HG02943 (cell line): ENCODE data around the gene PRKG1.
"Not testable (repeated sequence)": the region's sequence is repeated elsewhere in the genome, so short reads cannot be mapped to it uniquely, and the experiment has no call there.

ENCODE experiments used
- ATAC-seq: cut with Tn5 transposase; IDR thresholded peaks from one replicate; pipeline ENCODE4 v1.9.1; 2021; ENCODE audit warnings: mild to moderate bottlenecking, low read depth, moderate library complexity; ENCODE audit not compliant: unreplicated experiment

PRKG1 gene

DNA sequence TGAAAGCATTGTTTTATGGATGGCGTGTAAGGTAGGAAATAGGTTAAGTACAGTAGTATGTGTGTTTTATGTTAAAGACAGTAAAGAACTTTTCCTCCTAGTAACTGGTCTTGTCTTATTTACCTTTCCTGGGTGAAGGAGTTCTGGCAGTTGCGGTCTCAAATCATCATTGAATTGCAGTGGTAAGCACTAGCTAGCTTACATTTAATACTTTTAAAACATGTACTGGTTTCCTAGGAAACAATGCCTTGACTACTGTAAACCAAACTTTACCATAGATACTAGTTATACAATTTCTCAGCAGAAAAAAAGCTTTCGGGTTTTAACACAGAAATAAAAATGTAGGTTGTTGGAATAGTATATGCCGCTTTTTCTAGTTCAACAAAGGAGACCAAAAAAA is 37.7 kb downstream of the PRKG1 start:
- ATAC-seq, result no peak

DNA sequence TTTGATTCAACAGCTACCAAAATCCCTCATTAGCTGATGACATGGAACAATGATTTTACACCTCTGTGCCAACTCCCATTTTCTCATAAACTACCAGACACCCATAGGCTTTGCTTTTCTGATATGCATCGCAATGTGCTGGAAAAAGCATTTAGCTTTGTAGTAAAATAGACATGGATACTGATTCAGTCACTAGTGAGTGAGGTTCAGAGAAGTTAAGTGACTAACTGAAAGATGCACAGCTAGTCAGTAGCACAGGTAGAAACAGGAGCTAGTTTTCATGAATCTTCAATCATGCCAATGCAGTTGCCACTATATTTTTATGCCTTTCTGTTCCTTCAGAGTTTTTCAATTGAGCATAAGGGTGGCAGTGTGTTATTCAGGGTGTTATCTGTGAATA is 38.7 kb downstream of the PRKG1 start:
- ATAC-seq, result no peak

DNA sequence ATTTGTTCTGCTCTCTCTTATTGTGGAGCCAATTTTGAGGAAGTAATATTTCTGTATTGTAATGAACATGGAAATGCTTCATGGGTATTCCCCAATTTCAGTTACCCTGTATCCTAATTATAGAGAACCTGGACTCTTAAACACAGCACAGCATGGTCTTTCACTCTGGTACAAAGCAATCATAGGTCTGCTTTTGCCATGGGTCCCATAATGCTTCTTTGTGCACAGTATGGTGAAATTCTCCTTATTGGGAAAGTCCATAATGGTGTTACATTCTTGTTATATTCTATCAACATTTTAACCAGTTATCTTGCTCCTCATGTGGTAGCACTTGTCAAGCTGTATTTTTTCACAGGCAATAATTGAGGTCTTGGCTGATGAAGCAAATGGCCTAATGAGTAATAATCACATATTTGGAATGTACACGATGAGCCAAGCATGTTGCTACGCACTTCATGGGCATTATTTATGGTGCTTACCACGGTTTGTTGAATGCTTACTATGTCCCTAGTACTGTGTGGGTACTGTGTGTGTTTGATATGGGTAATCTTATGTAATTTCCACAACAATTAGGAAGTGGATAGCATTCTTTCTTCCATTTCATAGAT is 42.9 kb downstream of the PRKG1 start:
- no peak for ATAC-seq

DNA sequence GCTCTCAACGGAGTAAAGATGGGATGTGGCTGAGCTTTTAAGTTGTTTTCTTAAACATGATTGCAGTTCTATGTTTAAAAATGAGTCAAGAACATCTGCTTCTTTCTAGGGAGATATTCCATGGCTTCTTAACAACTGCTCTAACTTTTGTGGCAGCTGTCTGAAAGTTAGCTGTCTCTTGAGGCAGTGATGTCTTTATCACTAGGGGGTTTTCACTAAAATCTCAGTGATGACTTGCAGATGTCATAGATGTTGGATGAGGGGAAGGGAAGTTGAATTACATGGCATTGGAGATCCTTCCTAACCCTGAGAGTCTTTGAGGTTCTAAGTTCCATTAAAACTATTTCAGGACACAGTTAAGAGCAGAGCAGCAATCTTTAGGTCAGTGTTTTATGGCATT is 43.5 kb downstream of the PRKG1 start:
- ATAC-seq, result no peak

DNA sequence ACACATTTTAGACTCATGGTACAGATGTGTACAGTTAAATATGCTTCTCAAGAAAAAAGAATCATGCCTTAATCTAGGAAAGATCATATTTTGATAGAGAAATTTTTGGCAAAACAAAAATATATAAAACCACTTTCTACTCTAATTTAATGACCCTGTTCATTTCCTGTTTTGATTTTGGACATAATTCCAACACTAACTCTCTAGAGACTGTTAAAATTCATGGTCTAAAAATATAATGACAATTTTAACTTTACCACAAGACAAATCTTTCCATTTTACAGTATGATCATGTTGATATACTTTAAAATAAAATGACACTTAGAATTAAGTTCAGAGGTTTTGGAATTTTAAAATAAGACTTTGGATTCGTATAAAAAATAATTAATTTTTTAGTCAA is 45.2 kb downstream of the PRKG1 start:
- ATAC-seq, result no peak

DNA sequence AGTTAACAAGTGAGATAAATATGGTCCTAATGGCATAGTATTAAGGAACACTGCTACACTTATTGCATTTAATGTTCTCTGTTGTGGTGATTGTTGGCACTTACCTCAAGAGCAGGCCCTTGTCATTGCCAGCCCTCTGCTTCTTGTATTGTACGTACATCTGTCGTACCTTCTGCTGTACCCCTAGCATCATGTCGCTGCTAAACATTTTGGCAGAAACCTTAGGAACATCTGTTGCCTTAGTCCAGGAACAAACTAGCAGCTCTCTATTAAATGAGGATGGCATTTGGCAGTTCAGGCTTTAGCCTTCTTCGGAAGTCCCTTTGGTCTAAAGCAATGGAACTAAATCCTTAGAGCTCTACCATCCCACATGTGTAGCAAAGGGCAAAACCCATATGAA is 47.6 kb downstream of the PRKG1 start:
- ATAC-seq, result no peak

DNA sequence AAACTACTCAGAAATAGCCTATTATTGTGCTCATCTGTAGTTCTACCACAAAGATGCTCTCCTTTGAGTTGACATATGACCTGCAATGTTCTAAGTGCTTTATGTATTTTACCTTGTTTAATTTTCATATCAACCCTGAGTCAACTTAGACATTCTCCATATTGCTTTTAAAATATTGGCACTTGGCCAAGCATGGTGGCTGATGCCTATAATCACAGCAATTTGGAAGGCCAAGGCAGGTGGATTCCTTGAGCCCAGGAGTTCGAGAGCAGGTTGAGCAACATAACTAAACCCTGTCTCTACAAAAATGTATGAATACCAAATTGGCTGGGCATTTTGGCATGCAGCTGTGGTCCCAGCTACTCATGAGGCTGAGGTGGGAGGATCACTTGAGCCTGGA is 50.6 kb downstream of the PRKG1 start:
- no peak for ATAC-seq

DNA sequence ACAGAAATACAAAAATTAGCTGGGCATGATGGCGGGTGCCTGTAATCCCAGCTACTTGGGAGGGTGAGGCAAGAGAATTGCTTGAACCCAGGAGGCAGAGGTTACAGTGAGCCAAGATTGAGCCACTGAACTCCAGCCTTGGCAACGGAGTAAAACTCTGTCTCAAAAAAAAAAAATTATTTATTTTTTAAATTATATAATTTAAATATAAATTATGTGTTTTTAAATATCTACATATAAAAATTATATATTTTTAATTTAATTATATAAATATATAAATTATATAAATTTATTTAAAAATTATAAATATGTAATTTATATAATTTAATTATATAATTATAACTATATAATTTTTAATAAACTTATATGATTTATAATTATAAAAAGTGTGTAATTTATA is 51.2 kb downstream of the PRKG1 start:
- no peak for ATAC-seq

DNA sequence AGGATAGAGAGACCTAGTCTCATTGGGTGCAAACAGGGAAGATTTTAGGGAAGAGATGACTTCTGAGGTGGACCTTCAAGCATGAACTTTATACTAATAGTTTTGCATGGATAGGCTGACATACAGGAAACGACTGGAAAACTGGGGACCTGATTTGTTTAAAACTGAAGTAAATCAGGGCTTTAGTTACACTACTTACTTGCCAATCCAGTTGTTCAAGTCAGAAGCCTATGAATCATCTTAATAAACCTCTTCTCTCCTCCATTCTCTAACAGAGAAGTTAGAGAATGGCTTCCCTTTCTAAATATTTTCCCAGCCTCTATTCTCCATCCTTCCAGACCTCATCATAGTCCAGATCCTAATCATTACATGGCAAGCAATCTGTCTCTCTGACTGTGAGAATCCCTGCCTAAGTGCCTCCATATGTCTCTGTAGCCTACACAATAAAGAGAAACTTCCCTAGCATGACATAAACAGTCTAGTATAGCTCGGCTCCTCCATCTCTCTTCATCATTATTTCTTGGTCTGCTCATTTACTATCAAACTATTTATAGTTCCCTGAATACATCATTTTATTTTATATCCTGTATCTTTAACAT is 55.8 kb downstream of the PRKG1 start:
- no peak for ATAC-seq

DNA sequence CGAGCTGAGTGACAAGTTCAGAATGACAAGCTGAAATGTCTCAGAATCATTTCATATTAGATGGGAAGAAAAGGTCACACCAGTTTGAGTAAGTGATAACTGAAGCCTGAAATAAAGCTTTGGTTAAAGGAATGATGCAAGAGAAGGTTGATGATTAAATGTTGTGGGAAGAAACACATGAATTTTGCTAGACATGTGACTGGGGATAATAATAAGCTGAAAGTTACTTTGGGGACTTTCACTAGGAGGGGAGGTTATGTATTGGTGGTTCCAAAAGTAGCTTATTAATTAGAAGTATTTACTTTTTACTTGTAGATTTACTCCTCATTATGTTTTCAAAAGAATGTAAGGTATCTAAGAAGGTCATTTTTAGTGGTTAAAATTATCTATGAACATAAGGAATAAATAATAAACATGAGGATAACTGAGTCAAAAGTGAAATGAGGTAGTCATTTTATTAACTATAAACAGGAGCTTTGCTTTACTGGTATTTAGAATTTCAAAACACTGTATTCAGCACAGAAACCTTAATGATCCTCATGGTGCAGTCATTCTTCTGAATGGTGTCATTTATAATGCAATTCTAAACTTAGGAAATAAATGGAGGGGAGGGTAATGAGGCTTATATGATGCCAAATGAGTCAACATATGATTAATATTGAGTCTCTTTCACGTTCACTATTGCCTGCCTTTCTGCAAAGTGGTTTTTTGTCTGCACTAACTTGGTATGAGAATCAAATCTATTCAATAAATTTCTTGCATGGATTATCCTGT is 63.7 kb downstream of the PRKG1 start:
- ATAC-seq, result no peak

DNA sequence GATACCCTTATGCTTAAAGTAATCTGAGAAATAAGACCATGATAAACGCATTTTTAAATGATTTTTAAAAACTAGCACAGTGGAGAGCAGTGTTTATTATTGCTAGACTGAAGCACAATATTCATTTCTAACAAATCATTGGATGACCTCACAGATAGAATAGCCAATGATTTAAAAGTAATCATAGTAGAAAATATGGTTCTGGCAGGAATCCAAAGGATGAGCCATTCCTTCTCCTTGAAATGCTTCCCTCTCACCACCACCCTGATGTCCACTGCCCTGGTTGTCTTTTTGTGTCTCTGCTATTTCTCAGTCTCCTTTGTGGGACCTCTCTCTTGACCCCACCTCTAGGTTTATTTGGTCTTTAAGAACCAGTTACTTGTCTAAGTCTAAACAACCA is 64.9 kb downstream of the PRKG1 start:
- ATAC-seq, result no peak

DNA sequence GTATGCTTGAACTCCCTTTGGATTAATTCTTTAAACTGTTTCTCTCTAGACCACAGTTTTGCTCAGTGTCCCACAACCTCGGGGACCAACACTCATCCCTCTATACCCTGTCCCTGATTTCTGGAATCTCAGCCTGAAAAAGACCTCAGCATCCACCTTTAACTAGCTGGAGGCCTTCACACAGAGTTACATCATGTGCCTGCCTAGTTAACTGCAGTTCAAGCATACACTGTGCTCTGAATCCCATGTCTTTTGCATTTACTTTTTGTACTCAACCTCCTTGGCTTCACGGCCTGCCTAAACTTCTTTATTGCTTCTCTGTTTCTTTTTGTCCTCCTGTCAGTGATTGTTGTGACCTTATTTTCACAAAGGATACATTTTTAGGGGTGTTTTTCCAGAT is 66.7 kb downstream of the PRKG1 start:
- no peak for ATAC-seq

DNA sequence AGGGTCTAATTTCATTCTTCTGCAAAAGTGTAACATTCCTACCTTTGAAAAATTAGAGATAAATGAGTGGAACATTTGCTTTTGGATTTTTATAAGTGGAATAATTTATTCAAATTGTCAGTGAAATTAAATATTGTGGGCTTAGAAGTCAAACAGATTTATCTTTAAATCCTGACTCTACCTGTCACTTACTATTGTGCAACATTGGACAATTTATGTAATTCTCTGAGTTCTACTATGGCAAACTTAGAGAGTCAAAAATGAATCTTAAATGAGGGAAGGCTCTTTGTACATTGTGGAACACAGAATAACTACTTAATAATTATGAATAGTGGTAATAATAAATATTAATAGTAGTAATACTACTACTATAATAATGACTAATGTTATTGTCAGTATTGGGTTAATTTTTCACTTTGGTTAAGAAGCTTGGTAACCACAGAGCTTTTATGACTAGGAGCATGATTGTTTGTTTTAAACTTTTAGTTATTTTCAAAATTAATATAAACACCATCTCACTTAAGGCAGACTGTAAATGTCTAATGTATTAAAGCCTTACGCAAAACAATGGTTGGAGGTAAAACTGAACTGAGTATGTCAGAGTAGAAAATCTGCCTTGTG is 70.0 kb downstream of the PRKG1 start:
- no peak for ATAC-seq

DNA sequence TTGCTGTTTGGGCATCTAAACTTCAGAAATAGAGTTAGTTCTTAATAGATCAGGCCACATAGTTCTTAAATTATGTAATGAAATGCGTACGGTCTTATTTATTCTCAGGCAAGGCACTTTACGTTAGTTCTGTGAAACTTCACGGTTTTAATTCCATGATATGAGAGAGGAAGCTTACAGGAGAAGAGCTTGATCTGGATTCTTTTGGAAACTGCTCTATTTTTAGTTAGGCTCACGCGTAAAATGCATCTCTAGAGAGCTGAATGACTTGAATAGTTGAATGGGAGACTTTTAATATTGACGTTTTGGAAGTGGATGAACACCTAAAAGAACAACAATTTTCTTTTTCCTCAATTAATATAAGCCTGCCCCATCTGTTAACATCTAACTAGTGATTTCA is 71.1 kb downstream of the PRKG1 start:
- ATAC-seq, result no peak

DNA sequence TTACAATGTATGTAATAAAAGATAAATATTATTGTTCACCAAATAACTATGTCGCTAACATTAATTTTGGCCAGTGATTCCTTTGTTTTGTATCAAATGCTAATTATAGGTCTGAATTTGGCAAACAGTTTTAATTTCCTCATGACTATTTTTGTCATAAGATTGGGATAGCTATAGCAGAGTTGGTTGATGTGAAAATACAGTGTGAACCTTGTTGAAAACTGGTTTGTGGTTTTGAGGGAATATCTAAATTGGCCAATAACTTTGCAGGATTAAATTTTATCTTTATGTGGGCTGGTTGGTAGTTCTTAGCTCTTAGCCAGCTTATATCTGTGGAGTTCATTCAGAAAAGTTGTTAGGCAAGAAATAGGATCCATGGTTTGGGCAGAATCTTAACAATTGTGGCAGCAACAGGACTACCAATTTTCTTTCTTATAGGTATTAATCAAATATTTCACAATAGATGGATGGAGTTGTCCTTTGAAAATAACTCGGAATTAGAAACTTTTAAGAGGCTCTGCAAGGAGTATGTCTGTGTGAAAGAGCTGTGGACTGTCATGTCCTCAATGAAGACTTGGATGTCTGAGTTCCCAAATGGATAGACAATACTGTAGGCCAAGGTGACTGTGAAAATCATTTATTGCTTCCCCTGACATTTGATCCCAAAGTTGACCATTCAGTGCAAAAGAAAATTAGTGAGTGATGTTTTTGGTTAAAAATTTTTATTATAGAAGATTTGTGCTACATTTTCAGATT is 73.5 kb downstream of the PRKG1 start:
- no peak for ATAC-seq

DNA sequence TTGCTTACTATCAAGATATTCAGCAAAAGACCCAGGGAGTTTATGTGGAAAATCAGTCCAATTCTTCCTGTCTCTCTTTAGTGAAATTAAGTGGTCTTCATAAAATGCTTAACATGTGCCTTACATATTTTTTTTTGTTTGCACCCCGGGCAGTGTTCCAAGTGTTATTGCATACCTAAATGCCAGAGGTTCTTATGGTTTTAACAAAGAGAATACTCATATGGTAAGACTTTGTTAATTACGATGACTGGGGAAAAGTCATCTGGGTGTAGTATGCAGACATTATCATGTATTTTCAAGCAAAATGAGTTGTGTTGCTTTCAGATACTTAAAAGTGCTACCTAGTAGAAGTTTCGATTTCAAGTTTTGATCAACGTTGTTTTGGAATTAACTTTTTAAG is 82.6 kb downstream of the PRKG1 start:
- ATAC-seq, result no peak

DNA sequence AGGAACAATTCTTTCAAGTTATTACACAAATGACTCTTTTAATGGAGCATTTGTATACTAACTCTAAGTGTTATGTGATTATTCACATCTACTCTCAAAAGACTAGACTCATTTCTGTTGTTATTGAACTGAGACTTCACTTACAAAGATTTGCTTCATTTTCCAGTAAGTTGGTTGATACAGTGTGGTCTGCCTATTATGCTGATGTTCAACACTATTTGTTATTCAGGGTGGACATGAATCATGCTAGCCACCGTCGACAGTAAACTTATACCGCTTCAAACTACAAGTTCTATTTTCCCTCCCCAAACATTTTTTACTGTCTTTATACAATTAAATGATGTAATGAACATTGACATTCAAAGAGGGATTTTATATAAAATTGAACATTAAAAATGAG is 84.5 kb downstream of the PRKG1 start:
- no peak for ATAC-seq

DNA sequence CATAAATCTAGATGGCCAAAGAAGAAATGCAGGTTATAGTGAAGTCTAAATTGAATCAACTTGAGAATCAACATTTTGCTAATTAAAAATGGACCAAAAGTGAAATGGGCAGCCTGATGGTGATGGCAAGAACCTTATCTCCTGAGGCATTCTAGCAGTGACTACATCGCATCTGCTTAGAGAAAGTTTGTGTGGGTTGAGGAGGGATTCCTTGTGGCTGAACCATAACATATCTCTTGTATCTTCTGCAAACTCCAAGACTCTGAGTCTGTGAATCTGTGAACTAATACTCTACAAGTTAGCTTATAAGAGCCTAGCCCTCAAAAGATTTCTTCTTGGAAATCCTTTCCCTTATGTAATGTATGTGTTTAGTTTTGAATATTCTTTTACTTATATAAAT is 85.6 kb downstream of the PRKG1 start:
- no peak for ATAC-seq

DNA sequence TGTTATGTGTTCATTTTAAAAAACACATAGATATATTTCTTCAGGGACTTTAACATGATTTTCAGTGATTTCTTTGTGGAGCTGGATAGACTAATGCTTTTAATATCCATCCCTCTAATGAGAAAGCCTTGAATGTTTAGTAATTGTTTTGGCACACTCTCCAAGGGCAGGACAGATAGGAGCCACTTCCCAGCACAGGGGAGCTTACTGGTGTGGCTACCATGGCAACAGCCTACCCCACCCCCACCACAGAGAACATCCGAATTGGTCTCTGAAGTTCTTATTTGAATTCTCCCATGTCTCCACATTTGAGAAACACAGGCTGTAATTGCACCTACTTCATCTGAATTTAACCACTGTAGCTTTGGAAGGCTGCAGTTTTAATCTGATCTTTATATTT is 87.7 kb downstream of the PRKG1 start:
- ATAC-seq, result no peak

DNA sequence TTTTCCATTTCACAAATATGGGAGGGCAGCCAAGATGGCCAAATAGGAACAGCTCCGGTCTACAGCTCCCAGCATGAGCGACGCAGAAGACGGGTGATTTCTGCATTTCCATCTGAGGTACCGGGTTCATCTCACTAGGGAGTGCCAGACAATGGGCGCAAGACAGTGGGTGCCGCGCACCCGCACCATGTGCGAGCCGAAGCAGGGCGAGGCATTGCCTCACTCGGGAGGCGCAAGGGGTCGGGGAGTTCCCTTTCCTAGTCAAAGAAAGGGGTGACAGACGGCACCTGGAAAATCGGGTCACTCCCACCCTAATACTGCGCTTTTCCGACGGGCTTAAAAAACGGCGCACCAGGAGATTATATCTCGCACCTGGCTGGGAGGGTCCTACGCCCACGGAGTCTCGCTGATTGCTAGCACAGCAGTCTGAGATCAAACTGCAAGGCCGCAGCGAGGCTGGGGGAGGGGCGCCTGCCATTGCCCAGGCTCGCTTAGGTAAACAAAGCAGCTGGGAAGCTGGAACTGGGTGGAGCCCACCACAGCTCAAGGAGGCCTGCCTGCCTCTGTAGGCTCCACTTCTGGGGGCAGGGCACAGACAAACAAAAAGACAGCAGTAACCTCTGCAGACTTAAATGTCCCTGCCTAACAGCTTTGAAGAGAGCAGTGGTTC is 89.2 kb downstream of the PRKG1 start:
- not testable (repeated sequence) for ATAC-seq
